ENCODE results near the gene GPI. TPM values are rescaled to one million over a fixed set of nuclear protein-coding genes. Genes with fewer than 3 reads are reported as not detected.

GPI gene
- total and polyA plus RNA-seq, 2 of the 8 experiments (the other 6 are each of a cell fraction or from before 2014, with no cell fraction given), result 171 to 360 TPM

- TF ChIP-seq RXRA (IDR thresholded peaks at IDR 0.05; ENCODE audit: insufficient read depth, low read depth, low read length), result no peak
Observed at GRCh38 chr19:34316741-34317301, 48.2 kb upstream of the GPI start (continued).
